GM11168 (cell line): ENCODE results near the gene PEAR1.
"Not testable (repeated sequence)": the region's sequence is repeated elsewhere in the genome, so short reads cannot be mapped to it uniquely, and the experiment has no call there.

Experiments
- in situ Hi-C: fragments of 300-500 bp; cut with MboI; formaldehyde crosslinking; loops from one replicate; pipeline ENCODE4 v1.12.0; 2022; ENCODE audit warnings: low sequenced_read_pairs; ENCODE audit not compliant: unreplicated experiment

The PEAR1 gene

DNA sequence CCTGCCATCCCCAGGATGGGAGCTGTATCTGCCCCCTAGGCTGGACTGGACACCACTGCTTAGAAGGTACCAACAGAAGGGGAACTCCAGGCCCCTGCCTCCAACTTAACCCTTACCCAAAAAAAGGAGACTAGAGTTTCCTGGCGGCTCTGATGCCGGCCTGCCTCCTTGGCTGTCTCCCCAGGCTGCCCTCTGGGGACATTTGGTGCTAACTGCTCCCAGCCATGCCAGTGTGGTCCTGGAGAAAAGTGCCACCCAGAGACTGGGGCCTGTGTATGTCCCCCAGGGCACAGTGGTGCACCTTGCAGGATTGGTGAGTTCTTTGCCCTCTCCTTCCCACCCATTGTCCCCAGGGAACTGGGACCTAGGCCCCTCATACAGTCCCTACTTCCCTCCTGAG, 18.8 kb downstream of the PEAR1 start:
- in situ Hi-C loops: no loop called here

- in situ Hi-C loops: no loop called here
These were observed 19.6 kb downstream of the PEAR1 start for GRCh38 chr1:156912861-156913808.

DNA sequence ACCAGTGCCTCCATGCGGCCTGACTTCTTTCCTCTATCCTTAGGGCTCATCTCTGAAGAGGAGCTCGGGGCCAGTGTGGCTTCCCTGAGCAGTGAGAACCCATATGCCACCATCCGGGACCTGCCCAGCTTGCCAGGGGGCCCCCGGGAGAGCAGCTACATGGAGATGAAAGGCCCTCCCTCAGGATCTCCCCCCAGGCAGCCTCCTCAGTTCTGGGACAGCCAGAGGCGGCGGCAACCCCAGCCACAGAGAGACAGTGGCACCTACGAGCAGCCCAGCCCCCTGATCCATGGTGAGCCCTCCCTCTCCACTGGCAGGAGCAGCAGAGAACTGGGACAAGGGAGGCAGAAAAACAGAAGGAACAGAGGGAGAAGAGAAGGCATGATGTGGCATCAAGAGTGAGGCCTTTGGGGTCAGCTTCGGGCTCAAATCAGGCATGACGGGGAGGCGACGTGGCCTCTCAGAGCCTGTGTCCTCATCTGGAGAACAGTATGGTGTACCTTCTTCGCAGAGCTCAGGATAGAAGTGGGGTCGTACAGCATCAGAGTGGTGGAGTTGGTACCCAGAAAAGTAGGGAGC, 20.4 kb downstream of the PEAR1 start:
- in situ Hi-C loops: no loop called here

- in situ Hi-C loops: no loop called here
These were observed 20.9 kb downstream of the PEAR1 start for GRCh38 chr1:156914440-156914856.

DNA sequence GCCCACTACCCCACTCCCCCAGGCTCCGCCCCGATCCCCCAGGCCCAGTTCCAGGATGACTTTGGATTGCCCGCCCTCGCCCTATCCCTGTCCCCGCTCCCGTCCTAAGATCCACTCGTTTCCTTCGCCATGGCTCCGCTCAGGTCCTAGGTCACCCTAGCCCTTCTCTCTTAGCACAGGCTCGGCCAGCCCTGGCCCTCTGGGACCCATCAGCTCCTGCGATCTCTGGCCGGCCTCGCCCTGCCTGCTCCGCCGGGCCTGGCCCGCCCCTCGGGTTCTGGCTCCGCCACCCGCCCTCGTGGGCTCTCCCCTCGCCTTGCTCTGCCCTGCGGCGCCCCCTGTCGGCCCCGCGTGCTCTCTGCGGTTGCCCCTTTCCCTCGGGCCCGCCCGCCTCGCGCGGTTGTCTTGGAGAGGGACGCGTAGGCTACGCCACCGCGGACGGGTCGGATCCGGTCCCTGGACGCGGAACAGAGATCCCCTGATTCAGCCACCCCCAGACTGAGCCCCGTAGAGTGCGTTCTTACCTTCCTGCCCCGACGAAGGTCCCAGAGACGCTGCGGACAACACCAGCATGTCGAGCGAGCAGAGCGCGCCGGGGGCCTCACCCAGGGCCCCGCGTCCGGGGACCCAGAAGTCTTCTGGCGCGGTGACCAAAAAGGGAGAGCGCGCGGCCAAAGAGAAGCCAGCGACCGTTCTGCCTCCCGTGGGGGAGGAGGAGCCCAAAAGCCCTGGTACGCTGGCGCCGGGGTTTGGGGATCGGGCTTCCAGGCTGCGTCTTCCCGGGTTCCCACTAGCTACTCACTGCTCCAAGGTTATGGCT, 26.9 kb downstream of the PEAR1 start, which contains the start of gene LRRC71:
Gene LRRC71, plus strand, starts transcription at position 400 of the 820 bp plus-strand sequence. Its CDS starts 172 bp downstream, at position 572.
- in situ Hi-C loops: no loop called here

DNA sequence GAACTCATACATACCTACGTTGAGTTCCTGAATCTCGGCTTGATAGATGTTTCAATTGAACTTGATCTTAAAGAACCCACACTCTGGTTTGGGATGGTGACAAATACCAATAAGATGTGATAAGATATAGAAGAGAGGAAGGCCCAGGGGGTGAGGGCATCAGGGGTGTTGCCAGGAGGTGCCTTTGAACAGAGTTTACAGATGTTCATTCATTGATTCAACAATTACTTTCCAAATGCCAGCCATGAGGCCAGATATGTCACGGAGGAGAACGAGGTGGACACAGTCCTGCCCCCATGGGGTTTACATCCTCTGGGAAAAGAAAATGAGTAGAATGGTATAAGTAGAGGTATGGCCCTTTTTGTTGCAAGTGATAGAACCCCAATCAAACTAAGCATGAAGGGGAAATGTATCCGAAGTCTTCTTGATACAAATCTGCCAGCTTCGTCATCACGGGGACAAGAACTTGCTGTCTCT, 27.6 kb downstream of the PEAR1 start:
- in situ Hi-C loops: no loop called here

DNA sequence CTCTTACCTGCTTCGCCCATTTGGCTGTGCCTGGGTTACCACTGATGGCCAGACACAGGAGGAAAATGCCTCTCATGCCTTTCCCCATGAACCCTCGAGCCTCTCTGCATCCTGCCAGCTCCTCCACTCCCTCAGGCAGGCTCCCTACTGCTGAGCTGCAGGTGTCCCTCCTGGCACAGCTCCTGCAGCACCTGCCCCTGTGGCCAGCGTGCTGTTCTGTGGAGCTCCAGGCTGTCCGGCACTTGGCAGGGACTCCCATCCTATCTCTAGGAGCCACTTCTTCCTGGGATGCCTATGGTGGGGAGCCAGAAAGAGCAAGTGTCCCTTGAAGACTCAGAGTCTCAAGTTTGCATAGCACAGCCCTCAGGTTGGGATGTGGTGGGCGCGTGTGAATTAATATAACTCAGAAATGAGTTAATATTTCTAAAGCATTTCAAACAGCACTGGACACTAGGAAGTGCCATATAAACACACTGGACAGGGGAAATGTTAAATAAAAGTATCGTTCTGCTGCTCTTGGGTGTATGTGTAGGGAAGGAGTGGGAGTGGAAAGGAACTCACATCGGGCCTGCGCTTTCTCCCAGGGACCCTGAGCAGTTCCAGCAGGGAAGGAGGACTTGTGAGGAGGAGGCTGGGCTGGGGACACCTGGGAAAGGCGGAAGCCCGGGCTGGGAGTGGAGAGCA, 29.6 kb downstream of the PEAR1 start:
- in situ Hi-C loops: no loop called here

GRCh38 chr1:156923670-156924477, 30.4 kb downstream of the PEAR1 start:
- in situ Hi-C loops: no loop called here

DNA sequence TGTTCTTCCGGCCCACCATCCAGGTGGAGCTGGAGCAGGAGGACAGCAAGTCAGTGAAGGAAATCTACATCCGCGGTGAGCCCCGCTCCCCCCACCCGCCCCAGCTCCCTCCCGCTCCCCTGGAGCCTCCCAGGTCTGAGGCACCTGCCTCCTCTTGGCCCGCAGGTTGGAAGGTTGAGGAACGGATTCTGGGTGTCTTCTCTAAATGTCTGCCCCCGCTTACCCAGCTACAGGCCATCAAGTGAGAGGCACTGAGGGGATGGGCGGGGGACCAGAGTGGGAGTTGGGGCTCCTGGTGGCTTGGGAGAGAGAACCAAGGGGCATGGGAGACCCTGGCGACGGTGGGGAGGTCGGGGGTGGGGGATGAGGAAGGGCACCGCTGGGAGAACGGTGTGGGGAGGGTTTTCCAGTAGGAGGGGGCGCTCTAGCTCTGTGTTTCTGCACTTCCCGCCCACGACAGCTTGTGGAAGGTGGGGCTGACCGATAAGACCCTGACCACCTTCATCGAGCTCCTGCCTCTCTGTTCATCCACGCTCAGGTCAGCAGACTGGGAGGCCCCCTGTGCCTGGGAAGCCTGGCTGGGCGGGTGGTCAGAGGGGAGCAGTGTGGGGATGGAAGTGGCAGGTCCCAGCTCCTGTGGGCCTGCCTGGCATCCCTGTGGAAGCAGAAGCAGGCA, 31.1 kb downstream of the PEAR1 start:
- in situ Hi-C loops: no loop called here

DNA sequence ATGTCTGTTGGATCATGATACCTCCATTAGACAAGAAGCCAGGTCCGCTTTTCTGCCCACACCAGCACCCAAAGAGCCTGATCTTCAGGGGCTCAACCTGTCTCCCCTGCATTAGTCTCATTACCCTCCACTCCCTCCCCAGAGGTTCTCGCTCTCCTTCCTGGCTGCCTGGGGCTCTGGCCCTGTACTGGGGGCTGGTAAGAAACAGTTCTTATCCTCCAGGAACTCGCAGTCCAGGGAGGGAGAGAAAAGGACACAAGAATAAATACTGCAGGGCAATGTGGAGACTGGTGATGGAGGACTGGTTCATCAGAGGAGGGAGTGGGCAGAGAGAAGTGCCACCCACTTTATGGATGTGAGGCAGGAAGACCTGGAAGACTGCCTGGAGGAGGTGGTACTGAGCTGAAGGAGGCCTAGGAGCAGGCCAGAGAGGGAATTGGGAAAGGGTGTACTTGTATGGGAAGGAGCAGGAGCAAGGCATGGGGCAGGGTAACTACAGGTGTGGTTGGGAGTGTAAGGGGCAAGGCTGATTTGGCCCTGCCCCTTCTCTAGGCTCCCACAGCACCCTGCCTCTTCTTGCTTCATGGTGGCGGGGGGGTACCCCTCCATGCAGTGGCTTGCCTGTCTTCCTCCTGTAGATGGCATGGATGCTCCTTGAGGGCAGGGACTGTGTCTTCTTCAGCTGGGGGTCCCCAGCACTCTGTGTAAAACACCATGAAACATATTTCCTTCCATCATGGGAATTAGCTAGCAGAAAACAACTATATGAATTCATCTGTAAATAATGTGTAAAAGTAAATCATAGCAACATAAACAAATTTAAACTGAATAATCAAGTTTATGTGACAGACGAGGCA, 31.9 kb downstream of the PEAR1 start:
- in situ Hi-C loops: no loop called here

DNA sequence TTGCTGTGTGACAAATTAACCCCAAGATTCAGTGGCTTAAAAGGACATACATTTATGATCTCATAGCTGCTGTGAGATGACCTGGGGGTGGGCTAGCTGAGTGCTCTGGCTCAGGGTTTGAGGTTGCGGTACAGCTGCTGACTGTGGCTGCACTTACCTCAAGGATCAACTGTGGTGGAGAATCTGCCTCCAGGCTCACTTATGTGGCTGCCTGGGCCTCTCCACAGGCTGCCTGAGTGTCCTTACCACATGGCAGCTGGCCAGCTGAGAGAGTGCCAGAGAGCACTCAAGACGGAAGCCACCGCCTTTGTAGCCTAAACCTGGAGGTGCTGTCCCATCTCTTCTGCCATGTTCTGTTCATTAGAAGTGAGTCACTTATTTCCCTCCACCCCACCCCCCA, 32.7 kb downstream of the PEAR1 start:
- in situ Hi-C loops: no loop called here

GRCh38 chr1:156926695-156927094, 33.2 kb downstream of the PEAR1 start:
- in situ Hi-C loops: not testable (repeated sequence)

DNA sequence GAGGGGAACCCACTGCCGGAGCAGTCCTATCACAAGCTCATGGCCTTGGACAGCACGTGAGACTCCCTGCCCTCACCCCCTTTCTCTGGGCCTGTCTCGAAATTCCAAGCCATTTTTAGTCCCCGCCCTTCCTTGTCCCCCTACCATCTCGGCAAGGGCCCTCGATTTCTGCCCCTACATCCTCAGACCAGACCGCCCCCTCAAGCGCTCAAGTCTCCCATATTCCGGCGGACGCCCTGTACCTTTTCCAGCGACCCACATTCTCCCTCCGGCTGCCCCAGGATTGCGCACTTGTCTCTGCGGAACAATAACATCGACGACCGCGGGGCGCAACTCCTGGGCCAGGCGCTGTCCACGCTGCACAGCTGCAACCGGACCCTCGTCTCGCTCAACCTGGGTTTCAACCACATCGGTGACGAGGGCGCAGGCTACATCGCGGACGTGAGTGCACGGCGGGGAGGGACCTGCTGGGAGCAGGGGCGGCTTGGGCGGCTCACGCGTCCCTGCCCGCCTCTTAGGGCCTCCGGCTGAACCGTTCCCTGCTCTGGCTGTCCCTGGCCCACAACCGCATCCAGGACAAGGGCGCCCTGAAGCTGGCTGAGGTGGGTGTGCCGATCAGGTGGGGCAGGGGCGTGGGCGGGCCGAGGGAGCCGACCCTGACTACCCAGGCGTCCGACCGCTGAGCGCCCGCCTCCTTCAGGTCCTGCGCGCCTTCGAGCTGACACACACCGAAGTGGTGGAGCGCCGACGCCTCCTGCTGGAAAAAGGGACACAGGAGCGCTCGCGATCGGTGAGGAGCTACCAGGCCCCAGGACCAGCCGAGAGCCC, 33.9 kb downstream of the PEAR1 start:
- in situ Hi-C loops: no loop called here

DNA sequence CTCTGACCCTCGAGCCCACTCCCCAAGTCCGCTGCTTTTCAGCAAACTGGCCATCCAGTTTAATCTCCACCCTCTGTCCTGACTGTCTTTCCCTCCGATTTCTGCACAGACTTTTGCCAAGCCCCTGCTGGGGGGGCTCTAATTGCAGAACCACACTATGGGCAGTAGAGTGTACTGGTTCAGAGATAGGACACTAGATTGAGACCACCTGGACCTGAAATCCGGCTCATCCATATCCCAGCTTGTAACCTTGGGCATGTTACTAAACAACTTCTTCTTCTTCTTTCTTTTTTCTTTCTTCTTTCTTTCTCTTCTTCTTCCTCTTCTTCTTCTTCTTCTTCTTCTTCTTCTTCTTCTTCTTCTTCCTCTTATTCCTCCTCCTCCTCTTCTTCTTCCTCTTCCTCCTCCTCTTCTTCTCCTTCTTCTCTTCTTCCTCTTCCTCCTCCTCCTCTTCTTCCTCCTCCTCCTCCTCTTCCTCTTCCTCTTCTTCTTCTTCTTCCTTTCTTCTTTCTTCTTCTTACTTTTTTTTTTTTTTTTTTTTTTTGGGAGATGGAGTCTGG, 34.6 kb downstream of the PEAR1 start:
- in situ Hi-C loops: no loop called here

DNA sequence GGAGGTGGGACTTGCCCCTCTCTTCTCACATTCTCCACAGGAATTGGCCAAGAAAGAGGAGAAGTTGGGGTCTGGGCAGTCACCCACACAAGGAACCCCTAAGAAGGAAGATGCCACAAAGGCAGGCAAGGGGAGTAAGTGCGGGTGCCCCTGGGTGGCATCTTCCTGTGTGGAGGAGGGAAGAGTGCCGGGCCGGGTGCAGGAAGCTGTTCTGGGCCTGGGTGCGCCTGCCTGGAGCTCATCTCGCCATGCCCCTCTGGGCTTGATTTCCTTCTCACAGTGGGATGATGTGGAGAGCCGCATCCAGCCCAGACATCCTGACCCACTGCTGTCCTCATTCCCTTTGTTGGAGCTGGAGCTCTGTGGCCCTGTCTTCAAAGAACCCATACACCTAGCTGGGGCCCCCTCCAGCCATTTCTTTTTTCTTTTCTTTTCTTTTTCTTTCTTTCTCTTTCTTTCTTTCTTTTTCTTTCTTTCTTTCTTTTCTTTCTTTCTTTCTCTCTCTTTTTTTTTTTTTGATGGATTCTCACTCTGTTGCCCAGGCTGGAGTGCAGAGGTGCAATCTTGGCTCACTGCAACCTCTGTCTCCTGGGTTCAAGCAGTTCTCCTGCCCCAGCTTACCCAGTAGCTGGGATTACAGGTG, 36.2 kb downstream of the PEAR1 start:
- in situ Hi-C loops: no loop called here

GRCh38 chr1:156930483-156930882, 37.0 kb downstream of the PEAR1 start:
- in situ Hi-C loops: no loop called here
